Activated naive CD4-positive, alpha-beta T cell treated with anti-CD3 and anti-CD28 coated beads, Interleukin-2, amount 50 U/mL, for 24 hours (primary cell): ENCODE results near the gene IRAK2.
A peak's percentile ranks its signal among the peaks of the same experiment; 100 is the strongest.

Experiments
- H3K27ac Mint-ChIP-seq: one replicate; pipeline ENCODE4 v1.8.0; 2021; ENCODE audit warnings: mild to moderate bottlenecking, mixed read lengths
- H3K27me3 Mint-ChIP-seq: one replicate; pipeline ENCODE4 v1.8.0; 2021; ENCODE audit warnings: mixed read lengths
- H3K36me3 Mint-ChIP-seq: one replicate; pipeline ENCODE4 v1.8.0; 2021; ENCODE audit warnings: mixed read lengths
- H3K4me1 Mint-ChIP-seq: one replicate; pipeline ENCODE4 v1.8.0; 2021; ENCODE audit warnings: mixed read lengths
- H3K4me3 Mint-ChIP-seq: one replicate; pipeline ENCODE4 v1.8.0; 2021; ENCODE audit warnings: mild to moderate bottlenecking, mixed read lengths
- H3K9me3 Mint-ChIP-seq: one replicate; pipeline ENCODE4 v1.8.0; 2021; ENCODE audit warnings: mixed read lengths

Gene IRAK2

DNA sequence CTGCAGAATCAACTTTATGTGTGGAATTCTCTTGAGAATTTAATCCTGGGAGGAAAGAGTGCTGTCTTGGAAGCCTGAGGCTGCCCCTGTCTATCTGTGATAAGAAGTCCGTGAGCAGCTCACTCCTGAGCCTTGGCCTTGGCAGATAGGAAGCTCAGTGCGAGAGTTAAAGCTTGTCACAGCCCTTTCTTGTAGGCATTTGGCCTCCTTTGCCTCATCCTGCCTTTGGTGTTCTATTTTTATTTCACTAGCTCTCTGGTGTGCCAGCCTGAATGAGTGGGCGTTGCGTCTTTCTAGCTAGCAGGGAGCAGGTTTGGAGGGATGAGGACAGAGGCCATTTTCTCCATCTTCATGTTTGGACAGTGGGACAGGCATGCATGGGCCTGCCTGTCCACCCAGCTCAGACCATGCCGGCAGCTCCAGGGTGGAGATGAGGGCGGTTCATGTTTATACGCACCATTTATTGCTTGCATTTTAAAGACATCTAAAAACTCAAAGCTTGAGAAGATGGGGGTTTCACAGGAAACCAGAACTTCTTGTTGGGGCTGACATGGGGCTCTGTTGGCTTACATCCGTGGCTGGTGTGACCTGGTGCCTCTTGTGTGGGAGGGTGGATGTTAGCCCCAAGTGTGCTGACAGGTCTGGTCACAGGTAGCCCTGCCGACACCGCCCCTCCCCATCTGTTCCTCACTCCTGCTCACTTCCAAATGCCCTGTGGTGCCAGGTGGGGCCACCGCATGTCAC is 29.8 kb downstream of the IRAK2 start:
- Mint-ChIP-seq H3K27me3 (no peaks in the 10 kb centered on the region), H3K27ac (peak overlapping the region; percentile 99), H3K4me3 (peak overlapping the region; percentile 66), H3K36me3 (no peaks in the 10 kb centered on the region), H3K4me1 (peaks cover 89% of the 10 kb centered on the region), H3K9me3 (no peaks in the 10 kb centered on the region)

DNA sequence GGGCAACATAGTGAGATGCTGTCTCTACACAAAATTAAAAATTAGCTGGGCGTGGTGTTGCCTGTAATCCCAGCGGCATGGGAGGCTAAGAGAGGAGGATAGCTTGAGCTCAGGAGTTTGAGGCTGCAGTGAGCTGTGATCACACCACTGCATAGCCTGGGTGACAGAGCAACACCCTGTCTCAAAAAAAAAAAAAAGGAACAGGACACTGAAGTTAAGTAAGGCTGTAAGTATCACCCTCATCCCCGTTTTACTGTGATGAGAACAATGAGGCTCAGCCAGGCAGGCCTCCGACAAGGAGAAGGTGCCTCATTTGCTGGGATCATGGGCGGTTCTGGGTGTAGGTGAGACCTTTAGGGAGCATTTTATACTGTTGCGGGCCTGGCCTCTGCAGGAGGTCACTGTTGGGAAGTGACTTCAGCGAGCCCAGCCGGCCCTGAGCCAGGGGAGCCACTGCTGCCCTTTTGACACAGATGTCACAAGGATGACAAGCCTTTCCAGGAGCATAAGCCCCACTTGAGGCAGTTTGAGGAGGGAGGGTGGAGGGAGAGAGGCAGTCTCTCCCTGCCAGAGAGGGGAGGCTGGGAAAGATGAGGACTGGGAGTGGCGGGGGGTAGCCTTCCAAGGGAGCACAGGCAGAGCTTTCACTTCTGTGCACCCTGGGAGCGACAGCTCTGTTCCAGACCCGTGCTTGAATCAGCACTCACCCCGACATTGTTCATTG is 30.8 kb downstream of the IRAK2 start:
- H3K4me3 Mint-ChIP-seq: peak overlapping the region; percentile 66
- no peaks in the 10 kb centered on the region for H3K36me3 Mint-ChIP-seq
- H3K4me1 Mint-ChIP-seq: peaks cover 85% of the 10 kb centered on the region
- H3K9me3 Mint-ChIP-seq: no peaks in the 10 kb centered on the region
- peak overlapping the region; percentile 99 for H3K27ac Mint-ChIP-seq
- H3K27me3 Mint-ChIP-seq: no peaks in the 10 kb centered on the region

GRCh38 chr3:10196389-10197052 is 31.8 kb downstream of the IRAK2 start:
- Mint-ChIP-seq H3K36me3 (no peaks in the 10 kb centered on the region), H3K4me3 (peak overlapping the region; percentile 23), H3K27ac (peak overlapping the region; percentile 79), H3K4me1 (peaks cover 87% of the 10 kb centered on the region), H3K9me3 (no peaks in the 10 kb centered on the region), H3K27me3 (no peaks in the 10 kb centered on the region)

GRCh38 chr3:10198226-10198625 is 33.5 kb downstream of the IRAK2 start:
- Mint-ChIP-seq H3K36me3 (peaks cover 2% of the 10 kb centered on the region), H3K4me1 (peaks cover 79% of the 10 kb centered on the region), H3K4me3 (no peak overlapping the region), H3K27ac (peak overlapping the region; percentile 98), H3K27me3 (no peaks in the 10 kb centered on the region), H3K9me3 (no peaks in the 10 kb centered on the region)

DNA sequence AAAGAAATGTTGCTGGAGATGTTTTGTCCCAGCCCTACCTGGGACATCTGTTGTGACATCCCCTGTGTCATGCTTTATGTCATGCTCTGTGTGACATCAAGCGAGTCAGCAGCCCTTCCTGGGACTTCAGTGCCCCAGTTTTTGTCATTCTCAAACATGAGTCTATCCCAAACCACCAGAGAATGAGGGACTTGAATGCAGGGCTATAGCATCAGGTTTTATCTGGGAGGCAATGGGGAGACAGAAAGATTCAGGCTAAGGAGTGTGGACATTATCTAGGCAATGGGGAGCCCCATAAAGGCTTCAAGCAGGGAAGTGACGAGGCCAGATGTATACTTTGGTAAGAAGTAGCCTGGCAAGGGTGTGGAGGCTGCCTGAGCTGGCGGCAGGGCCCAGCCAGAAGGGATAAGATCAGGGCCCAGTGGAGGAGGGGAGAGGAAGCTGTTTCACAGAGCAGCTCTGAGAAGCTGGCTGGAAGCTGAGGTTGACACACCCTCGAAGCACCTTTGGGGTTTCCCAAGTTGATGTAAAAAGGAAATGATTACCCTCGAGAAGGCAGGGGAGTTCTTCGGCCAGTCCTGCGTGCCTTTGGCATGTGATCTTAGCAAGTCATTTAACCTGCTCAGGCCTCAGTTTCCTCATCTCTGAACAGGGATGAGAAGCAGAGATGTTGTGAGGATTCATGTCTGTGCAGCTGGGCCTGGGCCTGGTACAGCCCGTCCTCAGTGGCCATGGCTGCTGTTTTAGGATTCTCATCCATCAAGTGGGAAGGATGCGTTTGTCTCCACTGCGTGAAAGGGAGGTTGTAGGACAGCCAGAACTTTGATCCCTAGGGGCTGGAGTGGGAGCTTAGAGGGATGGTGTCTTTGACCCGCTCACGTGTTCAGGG is 34.3 kb downstream of the IRAK2 start:
- peaks cover 3% of the 10 kb centered on the region for H3K36me3 Mint-ChIP-seq
- peak overlapping the region; percentile 85 for H3K4me3 Mint-ChIP-seq
- peak overlapping the region; percentile 98 for H3K27ac Mint-ChIP-seq
- peaks cover 77% of the 10 kb centered on the region for H3K4me1 Mint-ChIP-seq
- H3K9me3 Mint-ChIP-seq: no peaks in the 10 kb centered on the region
- H3K27me3 Mint-ChIP-seq: no peaks in the 10 kb centered on the region

DNA sequence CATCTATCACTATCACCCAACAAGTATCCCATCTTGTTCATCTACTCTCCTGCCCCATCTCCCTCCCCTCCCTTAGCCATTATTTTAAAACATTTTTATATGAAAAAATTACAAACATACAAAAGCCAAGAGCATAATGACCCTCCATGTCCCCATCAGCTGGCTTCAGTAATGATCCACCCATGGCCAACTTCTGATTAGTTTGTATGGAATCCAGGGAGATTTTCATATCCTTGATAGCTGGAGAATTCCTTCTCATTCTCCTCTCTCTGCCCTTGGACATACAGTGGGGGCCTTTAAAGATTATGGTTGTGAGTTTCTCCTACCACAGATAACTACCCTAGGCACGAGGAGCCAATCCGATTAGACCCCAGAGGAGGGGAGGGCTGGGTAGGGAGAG is 40.2 kb downstream of the IRAK2 start:
- Mint-ChIP-seq H3K4me1 (peaks cover 26% of the 10 kb centered on the region), H3K9me3 (no peaks in the 10 kb centered on the region), H3K4me3 (no peak overlapping the region), H3K27ac (no peak overlapping the region), H3K36me3 (peaks cover 3% of the 10 kb centered on the region), H3K27me3 (no peaks in the 10 kb centered on the region)

GRCh38 chr3:10205451-10206165 is 40.9 kb downstream of the IRAK2 start:
- peaks cover 3% of the 10 kb centered on the region for H3K36me3 Mint-ChIP-seq
- H3K27ac Mint-ChIP-seq: no peak overlapping the region

GRCh38 chr3:10206166-10206511 is 41.4 kb downstream of the IRAK2 start:
- H3K4me3 Mint-ChIP-seq: no peak overlapping the region
- H3K9me3 Mint-ChIP-seq: no peaks in the 10 kb centered on the region
- H3K4me1 Mint-ChIP-seq: peaks cover 20% of the 10 kb centered on the region
- H3K27me3 Mint-ChIP-seq: no peaks in the 10 kb centered on the region
- H3K36me3 Mint-ChIP-seq: peaks cover 3% of the 10 kb centered on the region
- no peak overlapping the region for H3K27ac Mint-ChIP-seq

More at GRCh38 chr3:10205451-10206165, 40.9 kb downstream of the IRAK2 start:
- H3K4me3 Mint-ChIP-seq: no peak overlapping the region
- H3K27me3 Mint-ChIP-seq: no peaks in the 10 kb centered on the region
- H3K9me3 Mint-ChIP-seq: no peaks in the 10 kb centered on the region
- H3K4me1 Mint-ChIP-seq: peaks cover 24% of the 10 kb centered on the region

DNA sequence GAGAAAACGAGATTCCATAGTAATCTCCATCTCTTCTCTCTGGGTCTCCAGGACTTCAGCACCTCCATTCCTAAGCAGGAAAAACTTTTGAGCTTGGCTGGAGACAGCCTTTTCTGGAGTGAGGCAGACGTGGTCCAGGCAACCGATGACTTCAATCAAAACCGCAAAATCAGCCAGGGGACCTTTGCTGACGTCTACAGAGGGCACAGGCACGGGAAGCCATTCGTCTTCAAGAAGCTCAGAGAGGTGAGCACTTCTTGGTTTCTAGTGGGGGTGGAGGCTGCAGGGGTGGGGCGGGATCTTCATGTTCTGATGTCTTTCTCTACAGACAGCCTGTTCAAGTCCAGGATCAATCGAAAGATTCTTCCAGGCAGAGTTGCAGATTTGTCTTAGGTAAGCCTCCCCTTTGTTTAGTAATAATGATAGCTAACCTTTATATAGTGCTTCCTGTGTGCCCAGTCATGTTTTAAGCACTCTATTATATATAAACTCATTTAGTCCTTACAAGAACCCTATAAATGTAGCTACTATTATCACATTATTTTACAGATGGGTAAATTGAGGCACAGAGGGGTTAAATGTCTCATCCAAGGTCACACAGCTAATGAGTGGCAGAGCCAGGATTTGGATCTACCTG is 48.6 kb downstream of the IRAK2 start:
- no peak overlapping the region for H3K4me3 Mint-ChIP-seq
- H3K27ac Mint-ChIP-seq: no peak overlapping the region
- H3K27me3 Mint-ChIP-seq: no peaks in the 10 kb centered on the region
- H3K4me1 Mint-ChIP-seq: no peaks in the 10 kb centered on the region
- H3K36me3 Mint-ChIP-seq: peaks cover 14% of the 10 kb centered on the region
- no peaks in the 10 kb centered on the region for H3K9me3 Mint-ChIP-seq

- Mint-ChIP-seq H3K9me3 (no peaks in the 10 kb centered on the region), H3K27ac (peak overlapping the region; percentile 19), H3K4me3 (no peak overlapping the region), H3K36me3 (peaks cover 14% of the 10 kb centered on the region), H3K4me1 (peaks cover 5% of the 10 kb centered on the region), H3K27me3 (no peaks in the 10 kb centered on the region)
Observed at GRCh38 chr3:10215578-10216368, 51.1 kb downstream of the IRAK2 start.

- H3K27ac Mint-ChIP-seq: peak overlapping the region; percentile 30
Observed at GRCh38 chr3:10217359-10217758, 52.6 kb downstream of the IRAK2 start.

GRCh38 chr3:10219737-10220136 is 55.0 kb downstream of the IRAK2 start:
- H3K4me3 Mint-ChIP-seq: no peak overlapping the region
- H3K36me3 Mint-ChIP-seq: peaks cover 15% of the 10 kb centered on the region

More at GRCh38 chr3:10217359-10217758, 52.6 kb downstream of the IRAK2 start:
- no peaks in the 10 kb centered on the region for H3K27me3 Mint-ChIP-seq
- peaks cover 14% of the 10 kb centered on the region for H3K36me3 Mint-ChIP-seq
- no peak overlapping the region for H3K4me3 Mint-ChIP-seq
- H3K9me3 Mint-ChIP-seq: no peaks in the 10 kb centered on the region
- peaks cover 10% of the 10 kb centered on the region for H3K4me1 Mint-ChIP-seq

GRCh38 chr3:10223676-10224639 is 59.2 kb downstream of the IRAK2 start:
- Mint-ChIP-seq H3K27ac (peak overlapping the region; percentile 88), H3K4me3 (no peak overlapping the region), H3K27me3 (no peaks in the 10 kb centered on the region), H3K9me3 (no peaks in the 10 kb centered on the region), H3K36me3 (peaks cover 2% of the 10 kb centered on the region), H3K4me1 (peaks cover 40% of the 10 kb centered on the region)

More at GRCh38 chr3:10219737-10220136, 55.0 kb downstream of the IRAK2 start:
- Mint-ChIP-seq H3K27me3 (no peaks in the 10 kb centered on the region), H3K4me1 (peaks cover 25% of the 10 kb centered on the region), H3K9me3 (no peaks in the 10 kb centered on the region), H3K27ac (peak overlapping the region; percentile 23)
